ENCODE results near the gene NAMPT. TPM values are rescaled to one million over a fixed set of nuclear protein-coding genes. Genes with fewer than 3 reads are reported as not detected.

The NAMPT gene
- total RNA-seq, 1 experiment from 2014 or later: 79.1 TPM

- Mint-ChIP-seq H3K4me1 (ENCODE audit: low read depth, unreplicated experiment) (no peaks in the 10 kb centered on the region), H3K27ac (ENCODE audit: unreplicated experiment) (no peak overlapping the region), H3K4me3 (ENCODE audit: unreplicated experiment) (no peak overlapping the region), H3K27me3 (ENCODE audit: insufficient read depth, unreplicated experiment) (no peaks in the 10 kb centered on the region), H3K36me3 (ENCODE audit: insufficient read depth, unreplicated experiment) (peaks cover 21% of the 10 kb centered on the region), H3K9me3 (ENCODE audit: unreplicated experiment) (no peaks in the 10 kb centered on the region)
- CTCF ChIA-PET: no interaction called here
- intact Hi-C loops (cut with micrococcal nuclease; ENCODE audit: unreplicated experiment): no loop called here
- Histone ChIP-seq H3K27me3 (replicated peaks; ENCODE audit: control insufficient read depth, insufficient read depth, low read length) (no peaks in the 10 kb centered on the region), H3K36me3 (ENCODE audit: control insufficient read depth, insufficient read depth, low read length) (peaks cover 1% of the 10 kb centered on the region), H3K4me1 (no peaks in the 10 kb centered on the region), H3K9me3 (no peaks in the 10 kb centered on the region), H3K4me3 (ENCODE audit: low read depth, low read length) (no peak overlapping the region)
- TF ChIP-seq CTCF (IDR thresholded peaks at IDR 0.05; ENCODE audit: insufficient read depth in 1 of 2, low read depth in 1 of 2, low read length in 1 of 2, severe bottlenecking in 1 of 2, unreplicated experiment in 1 of 2): no peak
- BruUV-seq (replicated peaks): no TSS peak
- DNase-seq: no peak
- POLR2A ChIA-PET: no interaction called here
Observed at GRCh38 chr7:106276513-106276912, 8.3 kb downstream of the NAMPT start.

GRCh38 chr7:106273009-106273668 lies 11.6 kb downstream of the NAMPT start:
- Histone ChIP-seq H3K9me3 (no peaks in the 10 kb centered on the region), H3K4me3 (ENCODE audit: low read depth, low read length) (no peak overlapping the region), H3K36me3 (ENCODE audit: control insufficient read depth, insufficient read depth, low read length) (peaks cover 1% of the 10 kb centered on the region), H3K27me3 (replicated peaks; ENCODE audit: control insufficient read depth, insufficient read depth, low read length) (no peaks in the 10 kb centered on the region), H3K4me1 (no peaks in the 10 kb centered on the region)
- TF ChIP-seq CTCF (IDR thresholded peaks at IDR 0.05; ENCODE audit: insufficient read depth in 1 of 2, low read depth in 1 of 2, low read length in 1 of 2, severe bottlenecking in 1 of 2, unreplicated experiment in 1 of 2): no peak
- Mint-ChIP-seq H3K27ac (ENCODE audit: unreplicated experiment) (no peak overlapping the region), H3K27me3 (ENCODE audit: insufficient read depth, unreplicated experiment) (no peaks in the 10 kb centered on the region), H3K4me1 (ENCODE audit: low read depth, unreplicated experiment) (no peaks in the 10 kb centered on the region), H3K9me3 (ENCODE audit: unreplicated experiment) (no peaks in the 10 kb centered on the region), H3K4me3 (ENCODE audit: unreplicated experiment) (no peak overlapping the region), H3K36me3 (ENCODE audit: insufficient read depth, unreplicated experiment) (peaks cover 35% of the 10 kb centered on the region)
- no peak for DNase-seq
- intact Hi-C loops (cut with micrococcal nuclease; ENCODE audit: unreplicated experiment): no loop called here
- POLR2A ChIA-PET: no interaction called here
- CTCF ChIA-PET: no interaction called here
- BruUV-seq (replicated peaks): no TSS peak

- Histone ChIP-seq H3K36me3 (ENCODE audit: control insufficient read depth, insufficient read depth, low read length) (peaks cover 1% of the 10 kb centered on the region), H3K27me3 (replicated peaks; ENCODE audit: control insufficient read depth, insufficient read depth, low read length) (no peaks in the 10 kb centered on the region), H3K9me3 (no peaks in the 10 kb centered on the region), H3K4me3 (ENCODE audit: low read depth, low read length) (no peak overlapping the region), H3K4me1 (no peaks in the 10 kb centered on the region)
- DNase-seq: no peak
- intact Hi-C loops (cut with micrococcal nuclease; ENCODE audit: unreplicated experiment): no loop called here
- Mint-ChIP-seq H3K36me3 (ENCODE audit: insufficient read depth, unreplicated experiment) (peaks cover 45% of the 10 kb centered on the region), H3K27me3 (ENCODE audit: insufficient read depth, unreplicated experiment) (no peaks in the 10 kb centered on the region), H3K9me3 (ENCODE audit: unreplicated experiment) (no peaks in the 10 kb centered on the region), H3K4me3 (ENCODE audit: unreplicated experiment) (no peak overlapping the region), H3K27ac (ENCODE audit: unreplicated experiment) (no peak overlapping the region), H3K4me1 (ENCODE audit: low read depth, unreplicated experiment) (no peaks in the 10 kb centered on the region)
- CTCF ChIA-PET: no interaction called here
- TF ChIP-seq CTCF (IDR thresholded peaks at IDR 0.05; ENCODE audit: insufficient read depth in 1 of 2, low read depth in 1 of 2, low read length in 1 of 2, severe bottlenecking in 1 of 2, unreplicated experiment in 1 of 2): no peak
- POLR2A ChIA-PET: interaction anchor here (0.7 kb wide), 1 partner anchor 14 kb away, joined by 3 read pairs; the partner anchor contains the start of gene NAMPT
- TSS peak; percentile 1 for BruUV-seq (replicated peaks)
Observed at GRCh38 chr7:106270122-106270977, 14.4 kb downstream of the NAMPT start.

Data from Caco-2 (cell line).